ENCODE data around the gene TSHZ3.

DNA sequence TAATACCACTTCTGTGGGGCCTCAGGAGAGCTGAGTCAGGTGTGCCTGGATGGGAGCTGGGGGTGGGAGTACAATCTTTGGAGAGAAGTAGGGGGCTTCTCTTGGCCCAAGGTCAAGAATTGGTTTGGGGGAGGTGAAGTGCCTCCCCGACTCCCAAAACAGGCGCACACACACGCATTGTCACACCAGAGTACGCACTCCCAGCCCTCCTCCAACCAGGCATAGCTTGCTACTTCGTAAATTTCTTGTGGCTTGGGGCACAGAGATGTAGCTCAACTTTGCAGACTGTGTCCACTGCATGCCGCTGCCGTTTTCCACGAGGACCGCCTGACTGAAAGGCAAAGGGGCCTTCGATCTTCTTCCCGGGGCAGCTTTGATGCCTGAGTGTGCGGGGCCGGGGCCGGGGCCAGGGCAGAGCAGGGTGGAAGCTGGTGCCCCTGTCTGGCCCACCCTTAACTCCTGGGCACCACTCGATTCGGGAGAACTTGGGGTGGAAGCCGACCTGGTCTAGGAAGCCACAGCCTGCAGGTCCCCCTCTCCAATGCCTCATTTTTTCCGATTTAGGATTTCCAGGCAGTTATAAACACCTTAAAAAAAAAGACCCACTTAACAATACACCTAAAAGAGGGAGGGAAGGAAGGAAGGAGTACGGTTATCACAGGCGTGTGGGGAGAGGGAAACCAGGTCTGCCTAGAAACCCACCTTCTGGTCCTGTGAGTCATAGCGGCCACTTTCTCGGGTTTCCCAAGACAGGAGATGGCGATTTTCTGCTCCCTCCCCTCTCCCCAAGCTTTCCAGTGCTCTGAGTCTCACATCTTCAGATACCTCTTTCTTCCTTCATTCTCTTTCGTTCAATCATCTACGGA, 5.8 kb upstream of the TSHZ3 start:
- TF ChIP-seq, protein P1, sequence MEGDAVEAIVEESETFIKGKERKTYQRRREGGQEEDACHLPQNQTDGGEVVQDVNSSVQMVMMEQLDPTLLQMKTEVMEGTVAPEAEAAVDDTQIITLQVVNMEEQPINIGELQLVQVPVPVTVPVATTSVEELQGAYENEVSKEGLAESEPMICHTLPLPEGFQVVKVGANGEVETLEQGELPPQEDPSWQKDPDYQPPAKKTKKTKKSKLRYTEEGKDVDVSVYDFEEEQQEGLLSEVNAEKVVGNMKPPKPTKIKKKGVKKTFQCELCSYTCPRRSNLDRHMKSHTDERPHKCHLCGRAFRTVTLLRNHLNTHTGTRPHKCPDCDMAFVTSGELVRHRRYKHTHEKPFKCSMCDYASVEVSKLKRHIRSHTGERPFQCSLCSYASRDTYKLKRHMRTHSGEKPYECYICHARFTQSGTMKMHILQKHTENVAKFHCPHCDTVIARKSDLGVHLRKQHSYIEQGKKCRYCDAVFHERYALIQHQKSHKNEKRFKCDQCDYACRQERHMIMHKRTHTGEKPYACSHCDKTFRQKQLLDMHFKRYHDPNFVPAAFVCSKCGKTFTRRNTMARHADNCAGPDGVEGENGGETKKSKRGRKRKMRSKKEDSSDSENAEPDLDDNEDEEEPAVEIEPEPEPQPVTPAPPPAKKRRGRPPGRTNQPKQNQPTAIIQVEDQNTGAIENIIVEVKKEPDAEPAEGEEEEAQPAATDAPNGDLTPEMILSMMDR (IDR thresholded peaks at IDR 0.05): no peak
- no peak for TF ChIP-seq POLR2A (IDR thresholded peaks at IDR 0.05)

Measured in heart left ventricle (tissue), 13 donors.